Stimulated activated CD8-positive, alpha-beta memory T cell treated with anti-CD3 and anti-CD28 coated beads, Interleukin-12 subunit alpha, Interleukin-12 subunit beta, amount 100 ng/mL, for 24 hours (primary cell): ENCODE data around the gene ZXDC.

Source experiments
- DNase-seq: peaks from one replicate; pipeline ENCODE4 v3.0.0-alpha.2; 2020; ENCODE audit errors: extremely low read depth

Gene ZXDC

GRCh38 chr3:126452213-126452612, 23.5 kb downstream of the ZXDC start:
- no peak for DNase-seq

GRCh38 chr3:126451511-126451910, 24.2 kb downstream of the ZXDC start:
- no peak for DNase-seq

- DNase-seq, result no peak
Measured at GRCh38 chr3:126450744-126451143, 24.9 kb downstream of the ZXDC start.

- DNase-seq, result no peak
Measured at GRCh38 chr3:126450219-126450618, 25.5 kb downstream of the ZXDC start.

GRCh38 chr3:126449621-126450051, 26.1 kb downstream of the ZXDC start:
- DNase-seq, result no peak

- DNase-seq, result no peak
Measured at GRCh38 chr3:126448893-126449180, 26.9 kb downstream of the ZXDC start.

GRCh38 chr3:126448136-126448892, 27.4 kb downstream of the ZXDC start:
- no peak for DNase-seq

GRCh38 chr3:126447456-126448106, 28.1 kb downstream of the ZXDC start:
- no peak for DNase-seq

- DNase-seq, result no peak
Measured at GRCh38 chr3:126446791-126447190, 28.9 kb downstream of the ZXDC start.

GRCh38 chr3:126446301-126446700, 29.4 kb downstream of the ZXDC start:
- DNase-seq, result no peak

GRCh38 chr3:126445506-126445905, 30.2 kb downstream of the ZXDC start:
- no peak for DNase-seq

- DNase-seq, result no peak
Measured at GRCh38 chr3:126442856-126443242, 32.8 kb downstream of the ZXDC start.

GRCh38 chr3:126442094-126442855, 33.4 kb downstream of the ZXDC start:
- no peak for DNase-seq

- DNase-seq, result no peak
Measured at GRCh38 chr3:126441256-126441880, 34.3 kb downstream of the ZXDC start.

GRCh38 chr3:126440709-126440995, 35.0 kb downstream of the ZXDC start:
- DNase-seq, result no peak

- no peak for DNase-seq
Measured at GRCh38 chr3:126439968-126440708, 35.6 kb downstream of the ZXDC start.

- no peak for DNase-seq
Measured at GRCh38 chr3:126439346-126439967, 36.2 kb downstream of the ZXDC start.

- no peak for DNase-seq
Measured at GRCh38 chr3:126438746-126439145, 36.9 kb downstream of the ZXDC start.

GRCh38 chr3:126438186-126438585, 37.5 kb downstream of the ZXDC start:
- DNase-seq, result no peak

GRCh38 chr3:126436826-126437717, 38.6 kb downstream of the ZXDC start:
- no peak for DNase-seq
